GM18517 (cell line): ENCODE data around the gene NEK4.

ENCODE experiments used
- ATAC-seq: cut with Tn5 transposase; IDR thresholded peaks from one replicate; pipeline ENCODE4 v1.9.1; 2021; ENCODE audit warnings: mild to moderate bottlenecking, moderate library complexity; ENCODE audit not compliant: unreplicated experiment

Gene NEK4

DNA sequence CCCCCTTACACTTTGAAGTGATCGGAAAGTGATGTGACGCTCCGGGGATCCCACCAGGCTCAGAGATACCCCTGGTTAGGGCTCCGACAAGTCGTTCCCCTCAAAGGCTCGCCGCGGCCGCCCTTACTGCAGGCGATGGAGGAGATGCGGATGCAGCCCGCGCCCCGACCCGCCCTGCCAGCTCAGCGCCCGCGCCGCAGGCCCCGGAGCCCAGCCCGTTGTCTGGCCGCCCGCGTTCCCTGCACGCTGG is 65.4 kb downstream of the NEK4 start:
- ATAC-seq, result no peak

DNA sequence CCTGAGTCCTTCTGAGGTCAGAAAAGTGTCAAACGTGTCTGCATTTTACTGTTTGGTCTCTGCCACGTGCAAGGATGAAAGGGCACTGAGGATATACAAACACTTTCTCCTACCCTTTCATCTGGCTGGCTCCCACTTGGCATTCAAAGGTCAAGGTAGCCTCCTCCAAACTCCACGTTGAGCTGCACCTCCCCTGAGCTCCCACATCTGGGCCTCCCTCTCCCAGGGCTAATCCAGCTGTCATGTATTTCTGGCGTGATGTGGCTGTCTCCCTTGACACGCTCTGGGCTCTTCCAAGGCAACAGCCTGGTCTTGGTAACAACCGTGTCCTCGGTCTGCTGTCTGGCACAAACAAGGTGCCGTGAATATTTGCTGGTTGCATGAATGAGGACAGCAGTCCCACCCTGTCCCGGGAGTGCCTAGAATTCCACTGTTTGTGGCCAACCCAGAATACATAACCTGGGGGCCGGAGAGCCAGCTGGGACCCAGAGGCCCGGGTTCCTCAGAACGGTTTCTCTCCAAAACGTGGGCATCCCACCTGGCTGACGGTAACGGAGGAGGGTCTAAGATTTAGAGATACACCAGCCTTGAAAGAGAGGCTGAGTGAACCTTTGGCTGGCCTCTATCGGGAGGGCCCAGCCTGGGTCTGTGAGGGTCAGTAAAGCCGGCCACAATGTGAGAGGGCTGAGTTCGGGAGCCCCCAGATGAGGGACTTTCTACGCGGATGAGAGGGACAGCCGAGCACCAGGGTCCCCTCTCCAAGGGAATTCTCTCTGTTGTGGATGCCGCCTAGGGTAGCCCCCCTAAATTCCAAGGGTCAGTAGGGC is 65.9 kb downstream of the NEK4 start:
- ATAC-seq, result no peak

DNA sequence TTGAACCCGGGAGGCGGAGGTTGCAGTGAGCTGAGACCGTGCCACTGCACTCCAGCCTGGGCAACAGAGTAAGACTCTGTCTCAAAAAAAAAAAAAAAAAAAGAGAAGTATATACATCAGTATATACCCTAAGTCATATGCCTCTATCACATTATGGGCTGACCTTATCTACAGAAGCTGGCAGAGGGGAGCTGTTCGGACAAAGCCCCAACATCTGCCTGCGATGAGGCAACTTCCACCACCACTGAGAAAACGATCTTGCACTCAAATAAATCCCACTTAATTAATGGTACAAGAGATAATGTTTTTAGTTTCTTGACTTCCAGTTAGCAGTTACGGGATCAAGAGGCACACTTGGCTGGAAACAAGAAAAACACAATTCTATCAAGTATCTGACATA is 67.4 kb downstream of the NEK4 start:
- no peak for ATAC-seq

DNA sequence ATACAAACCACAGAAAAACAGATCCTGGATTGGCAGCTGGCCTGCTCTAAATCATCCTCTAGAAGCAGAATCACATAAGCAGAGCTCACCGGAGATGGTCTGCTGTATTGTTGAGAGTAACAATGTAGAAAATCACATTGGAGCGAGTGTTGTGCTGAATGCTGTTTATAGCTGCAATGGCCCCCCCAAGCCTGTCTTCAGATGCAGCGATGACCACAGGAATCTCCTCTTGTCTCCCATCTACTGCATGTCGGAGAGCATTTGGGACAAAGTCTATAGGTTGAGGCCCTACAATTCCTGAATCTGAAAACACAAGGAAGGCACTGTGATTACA is 73.1 kb downstream of the NEK4 start:
- ATAC-seq, result no peak

DNA sequence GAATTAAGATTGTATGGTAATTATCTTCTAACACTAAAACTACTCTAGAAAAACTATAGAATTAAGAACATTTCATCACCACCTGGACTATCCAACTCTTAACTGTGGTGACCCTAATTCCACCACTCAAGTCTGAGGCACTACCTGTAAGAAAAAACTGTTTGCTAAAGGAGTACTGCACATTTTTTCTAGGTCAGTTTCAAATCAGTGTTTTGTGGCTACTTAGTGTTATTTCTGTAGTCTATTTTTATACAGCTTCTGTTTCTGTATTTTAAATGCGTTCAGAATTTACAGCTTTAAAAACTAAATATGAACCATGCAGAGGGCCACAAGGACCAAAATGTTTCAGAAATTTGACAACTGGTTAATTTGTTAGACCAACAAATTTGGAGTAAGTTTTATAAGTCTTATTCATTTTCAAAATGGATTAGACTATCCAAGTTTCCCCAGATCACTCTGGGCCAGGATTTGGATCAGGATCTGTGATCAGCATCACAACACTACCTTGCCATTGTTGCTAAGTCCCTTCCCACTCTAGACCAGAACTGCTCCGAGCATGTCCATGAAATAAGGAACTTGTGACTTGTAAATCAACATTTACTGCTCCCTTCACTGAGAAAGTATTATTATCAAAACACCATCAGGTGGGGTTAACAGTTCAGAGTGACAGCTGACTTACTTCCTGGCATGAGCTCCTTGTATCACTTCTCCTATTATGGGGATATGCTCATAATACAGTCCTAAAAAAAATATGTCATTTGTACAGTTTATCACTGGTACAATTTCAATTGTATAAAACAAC is 73.7 kb downstream of the NEK4 start:
- ATAC-seq, result no peak

DNA sequence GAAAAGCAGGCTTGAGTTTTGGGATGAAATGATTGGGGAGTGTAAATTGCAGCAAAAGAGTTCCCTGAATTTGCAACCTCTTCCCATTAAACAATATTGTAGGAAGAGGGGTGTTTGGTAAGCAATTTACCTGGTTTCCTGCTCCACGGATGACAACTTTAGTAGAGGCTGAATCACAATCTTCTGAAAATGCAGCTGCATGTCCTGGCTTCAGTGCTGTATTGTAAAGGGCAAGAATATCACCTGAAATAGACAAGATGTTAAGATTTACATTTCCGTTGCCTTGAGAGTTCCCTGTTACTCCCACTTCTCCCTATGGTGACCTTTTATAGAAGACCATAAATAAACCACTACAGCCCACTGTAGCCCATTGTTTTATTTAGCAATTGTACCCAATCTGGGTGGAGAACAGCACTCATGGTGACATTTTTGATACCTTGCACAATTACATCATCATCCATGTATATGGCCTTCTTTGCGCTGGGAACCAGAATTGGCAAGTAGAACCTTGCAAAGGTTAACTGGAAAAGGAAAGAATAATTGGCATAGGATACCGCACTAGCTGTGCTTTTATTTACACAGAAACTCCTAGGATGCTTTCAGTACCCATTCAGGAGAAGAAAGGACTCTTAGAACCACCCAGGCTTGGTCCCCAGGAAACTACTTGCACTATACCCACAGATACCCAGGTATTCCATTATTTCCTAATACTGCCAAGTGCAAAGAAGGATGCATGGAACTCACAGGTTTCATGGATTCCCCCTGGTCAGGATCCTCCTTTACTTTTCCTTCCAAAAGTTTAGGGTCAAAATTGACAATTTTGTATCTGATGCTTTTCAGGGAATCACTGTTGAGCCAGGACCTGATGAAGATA is 74.7 kb downstream of the NEK4 start:
- ATAC-seq, result no peak

DNA sequence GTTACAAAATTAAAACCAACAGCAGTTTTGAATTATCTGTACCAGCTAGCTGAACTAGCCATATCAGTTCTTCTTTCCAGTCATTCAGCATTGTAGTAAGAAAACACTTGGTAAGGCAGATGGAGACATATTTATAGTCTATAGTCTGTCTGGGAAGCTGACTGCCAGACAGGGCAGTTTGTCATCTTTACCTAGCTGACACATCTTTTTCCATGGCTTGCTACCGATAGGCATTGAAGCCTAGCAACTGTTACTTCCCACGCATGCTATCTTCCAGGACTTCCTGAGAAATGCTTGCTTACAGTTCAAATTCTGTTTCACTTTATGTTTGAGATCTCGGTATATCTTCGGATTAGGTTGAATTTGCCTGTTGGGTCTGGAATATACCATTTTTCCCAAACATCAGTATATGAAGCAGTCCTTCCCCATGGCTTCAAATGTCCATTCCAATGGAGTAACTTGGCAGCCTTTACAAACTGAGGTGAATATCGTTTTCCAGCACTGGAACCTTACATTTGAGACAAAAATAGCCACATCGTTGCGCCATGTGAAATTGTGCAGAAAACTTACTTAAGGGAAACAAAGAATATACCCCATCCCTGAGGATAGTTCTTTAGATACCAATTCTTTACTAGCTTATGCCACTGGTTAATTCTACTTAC is 76.1 kb downstream of the NEK4 start:
- no peak for ATAC-seq

DNA sequence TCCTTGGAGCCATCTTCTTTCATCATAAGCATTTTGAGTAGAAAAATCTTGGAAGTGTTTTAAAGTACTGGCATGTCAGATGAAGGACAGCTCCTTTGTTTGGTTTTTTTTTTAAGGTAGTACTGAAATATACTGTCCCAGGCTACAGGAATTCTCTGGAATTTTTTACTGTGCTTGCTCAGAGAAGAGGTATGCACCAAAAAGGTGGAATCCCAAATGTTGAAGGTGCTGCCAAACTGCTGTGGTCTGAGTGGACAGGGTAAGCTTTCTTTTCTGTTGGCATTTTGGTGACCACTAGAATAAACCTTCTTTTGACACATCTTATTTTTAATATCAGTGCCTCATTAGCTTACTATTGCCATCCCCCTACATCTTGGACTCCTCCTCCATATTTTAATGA is 77.7 kb downstream of the NEK4 start:
- no peak for ATAC-seq

DNA sequence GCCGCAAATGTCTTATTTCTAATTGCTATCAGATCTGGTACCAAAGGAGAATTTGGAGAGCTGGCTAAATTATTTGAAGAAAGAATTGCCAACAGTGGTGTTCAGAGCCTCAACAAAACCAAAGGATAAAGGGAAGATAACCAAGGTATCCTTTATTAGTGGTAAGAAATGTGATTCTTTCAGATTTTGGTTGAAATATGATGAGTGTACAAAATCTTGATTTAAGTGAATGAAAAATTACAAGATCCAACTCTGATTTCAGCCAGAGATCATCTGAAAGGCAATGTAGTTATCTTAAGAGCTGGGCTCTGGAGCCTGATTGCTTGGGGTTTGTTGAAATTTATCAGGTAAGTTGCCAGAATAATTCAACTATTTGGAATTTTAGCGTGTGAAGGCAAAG is 80.2 kb downstream of the NEK4 start:
- ATAC-seq, result no peak

DNA sequence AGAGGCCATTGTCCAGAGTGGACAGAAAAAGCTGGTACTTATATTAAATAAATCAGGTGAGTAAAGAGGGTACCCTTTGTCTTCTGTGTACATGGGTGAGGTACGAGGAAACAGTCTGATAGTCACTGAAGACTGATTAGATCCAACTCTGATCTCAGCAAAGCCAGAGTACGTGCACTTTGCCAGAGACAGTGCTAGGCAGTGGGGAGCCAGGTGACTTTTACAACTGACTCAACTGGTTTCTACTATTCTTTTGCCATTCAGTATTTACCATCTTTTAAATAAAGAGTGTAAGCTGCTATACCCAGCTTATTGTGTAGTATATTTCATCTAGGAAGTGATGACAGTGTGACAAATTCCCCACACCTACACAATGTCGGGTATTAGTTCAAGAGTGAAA is 81.6 kb downstream of the NEK4 start:
- no peak for ATAC-seq

DNA sequence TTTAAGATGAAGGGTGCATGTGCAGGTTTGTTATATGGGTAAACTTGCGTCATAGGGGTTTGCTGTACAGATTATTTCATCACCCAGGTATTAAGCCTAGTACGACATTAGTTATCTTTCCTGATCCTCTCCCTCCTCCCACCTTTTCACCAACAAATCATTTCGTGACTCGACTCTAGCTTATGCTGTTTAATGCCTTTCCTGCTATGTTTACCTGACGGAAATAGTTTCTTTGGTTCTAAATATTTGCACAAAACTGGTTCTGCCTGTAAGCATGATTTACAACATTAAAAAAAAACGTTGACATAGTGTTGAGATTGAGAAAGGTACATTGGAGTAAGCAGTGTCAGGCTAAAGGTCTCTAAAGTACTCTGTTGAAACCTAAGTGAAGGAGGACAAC is 82.5 kb downstream of the NEK4 start:
- no peak for ATAC-seq

DNA sequence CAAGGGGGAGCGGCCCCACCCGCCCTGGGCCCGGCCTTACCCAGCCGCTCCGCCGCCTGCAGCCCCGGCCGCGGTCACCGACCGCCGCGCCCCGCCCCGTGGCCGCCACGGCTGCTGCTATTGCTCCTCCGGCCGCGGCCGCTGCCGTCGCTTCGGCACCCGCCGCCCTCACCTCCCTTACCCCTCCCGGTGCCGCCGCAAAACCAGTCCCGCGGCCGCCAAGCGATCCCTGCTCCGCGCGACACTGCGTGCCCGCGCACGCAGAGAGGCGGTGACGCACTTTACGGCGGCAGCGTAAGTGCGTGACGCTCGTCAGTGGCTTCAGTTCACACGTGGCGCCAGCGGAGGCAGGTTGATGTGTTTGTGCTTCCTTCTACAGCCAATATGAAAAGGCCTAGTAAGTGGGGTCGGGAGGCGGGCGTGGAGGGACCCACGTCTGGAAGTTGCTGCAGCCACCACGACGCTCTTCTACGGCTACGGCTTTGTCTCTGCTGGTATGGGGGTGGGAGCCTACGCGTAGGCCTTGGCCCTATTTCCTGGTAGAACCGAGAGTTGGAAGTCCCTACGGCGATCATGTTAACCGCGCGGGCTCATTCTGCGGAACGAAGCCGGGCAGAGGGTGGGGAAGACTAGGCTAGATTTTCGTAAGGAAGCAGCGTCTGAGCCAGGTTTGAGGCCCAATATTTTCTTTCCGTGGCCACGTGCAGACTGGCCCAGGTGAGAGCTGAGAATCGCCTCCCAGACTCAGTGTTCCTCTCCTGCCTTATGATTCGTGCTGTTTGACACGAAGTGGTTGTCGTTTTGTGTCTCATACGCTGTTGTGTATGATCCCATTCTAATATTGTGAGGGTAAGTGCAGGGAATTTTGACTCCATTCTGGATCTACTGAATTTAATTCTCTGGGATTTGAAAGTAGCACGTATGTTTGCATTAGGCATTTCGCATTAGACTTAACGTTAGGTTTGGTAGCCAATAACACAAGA is 84.7 kb downstream of the NEK4 start, which contains the start of the genes GNL3 and PBRM1:
GNL3 (plus strand) TSS at position 324 of the 983 bp plus-strand sequence; CDS start at position 385, 61 bp downstream.
PBRM1 (minus strand) TSS at position 205 of the 983 bp plus-strand sequence.
- ATAC-seq, result peak; percentile 68

DNA sequence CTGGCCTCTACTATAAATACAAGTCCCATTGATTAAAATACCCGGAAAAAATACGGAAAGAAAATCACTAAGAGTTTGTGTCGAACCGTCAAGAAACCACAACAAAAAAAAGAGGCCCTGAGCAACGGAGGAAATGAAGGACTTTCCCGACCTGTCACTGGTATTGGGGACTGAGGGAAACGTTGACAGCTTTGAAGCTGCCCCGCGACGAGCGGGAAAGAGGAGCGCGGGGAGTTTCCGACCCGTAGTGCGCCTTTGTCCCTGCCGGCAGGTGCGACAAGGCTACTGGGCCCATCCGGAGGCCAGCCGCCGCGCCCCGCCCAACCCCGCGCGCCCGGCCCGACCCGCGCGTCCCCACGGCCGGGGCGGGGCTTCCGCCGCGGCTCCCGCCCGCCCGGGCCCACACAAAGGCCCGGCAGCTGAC is 85.4 kb downstream of the NEK4 start:
- peak; percentile 64 for ATAC-seq

DNA sequence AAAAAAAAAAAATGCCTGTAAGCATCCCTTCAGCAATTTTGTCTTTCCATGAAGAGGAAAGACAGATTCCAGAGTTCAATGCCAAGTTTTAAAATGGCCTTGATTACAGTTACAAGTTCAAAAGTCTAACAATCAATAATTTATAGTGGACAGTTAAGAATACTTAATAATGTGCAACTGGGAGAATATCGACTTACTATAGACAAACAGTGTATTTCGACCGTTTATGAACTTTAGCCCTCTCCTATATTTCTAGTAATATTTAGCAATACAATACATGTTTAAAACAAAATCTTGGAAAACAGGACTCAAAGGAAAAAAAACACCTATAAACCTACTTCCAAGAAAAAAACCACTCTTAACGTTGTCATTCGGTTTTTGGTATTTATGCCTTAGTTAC is 86.6 kb downstream of the NEK4 start:
- no peak for ATAC-seq

DNA sequence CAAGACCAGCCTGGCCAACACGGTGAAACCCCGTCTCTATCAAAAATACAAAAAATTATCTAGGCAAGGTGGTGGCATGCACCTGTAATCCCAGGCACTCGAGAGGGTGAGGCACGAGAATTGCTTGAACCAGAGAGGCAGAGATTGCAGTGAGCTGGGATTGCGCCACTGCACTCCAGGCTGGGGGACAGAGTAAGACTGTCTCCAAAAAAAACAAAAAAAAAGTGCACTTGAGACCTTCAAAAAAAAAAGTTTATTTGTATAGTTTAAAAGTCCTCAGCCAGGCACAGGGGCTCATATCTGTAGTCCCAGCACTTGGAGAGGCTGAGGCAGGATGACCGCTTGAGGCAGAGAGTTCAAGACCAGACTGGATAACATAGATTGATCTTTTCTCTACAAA is 87.1 kb downstream of the NEK4 start:
- ATAC-seq, result no peak

DNA sequence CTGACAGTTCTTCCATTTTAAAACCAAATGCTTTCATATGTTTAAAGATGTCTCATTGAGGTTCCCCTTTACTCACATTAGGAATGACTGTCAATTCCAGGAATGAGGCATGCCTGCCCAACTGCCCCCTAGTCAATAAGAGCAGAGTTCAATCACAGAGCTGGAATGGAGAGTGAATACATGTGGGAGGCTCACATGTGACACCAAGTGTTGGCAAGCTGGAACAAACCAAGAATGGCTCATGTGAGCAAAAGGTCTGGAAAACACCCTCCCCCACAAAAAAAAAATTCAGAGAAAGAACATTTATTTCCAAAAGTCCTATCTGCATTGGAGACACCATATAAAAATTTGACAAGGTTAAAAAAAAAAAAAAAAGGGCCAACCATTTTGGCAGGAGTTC is 88.7 kb downstream of the NEK4 start:
- ATAC-seq, result no peak

DNA sequence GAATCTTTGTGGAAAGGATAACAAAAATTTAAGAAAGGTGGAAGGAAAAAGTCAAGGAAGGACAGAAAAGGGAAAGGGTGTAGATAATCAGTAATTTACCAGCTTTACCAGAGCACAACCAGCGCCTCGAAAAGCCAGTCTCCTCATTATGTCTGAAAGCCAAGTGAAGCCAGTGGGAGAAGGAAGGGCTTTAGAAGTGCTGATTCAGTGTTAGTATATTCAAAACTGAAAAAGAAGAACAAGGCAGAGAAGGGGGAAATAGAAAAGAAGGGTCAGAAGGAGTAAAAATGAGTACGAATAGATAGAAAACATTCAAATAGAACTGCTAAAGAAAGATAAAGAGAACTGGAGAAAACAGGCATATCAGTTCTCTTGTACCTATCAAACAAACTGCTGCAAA is 89.1 kb downstream of the NEK4 start:
- ATAC-seq, result no peak

DNA sequence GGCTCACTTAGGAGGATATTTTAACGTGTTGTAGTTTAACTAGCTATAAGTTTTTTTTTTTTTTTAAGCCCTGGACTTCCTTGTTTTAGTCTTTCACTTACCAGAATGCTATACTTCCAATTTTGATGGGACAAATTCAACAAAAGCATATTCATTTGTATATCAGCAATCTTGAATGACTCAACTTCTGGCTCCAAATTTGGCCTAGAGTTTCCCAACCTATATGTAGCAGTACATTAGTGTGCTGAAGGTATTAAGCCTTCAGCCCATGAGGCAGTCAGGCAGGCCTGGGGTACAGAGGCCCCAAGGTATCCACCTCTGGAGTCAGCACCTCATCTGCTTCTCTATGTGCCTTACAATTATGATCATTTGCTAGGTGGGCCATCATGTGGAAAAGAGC is 90.9 kb downstream of the NEK4 start:
- no peak for ATAC-seq

DNA sequence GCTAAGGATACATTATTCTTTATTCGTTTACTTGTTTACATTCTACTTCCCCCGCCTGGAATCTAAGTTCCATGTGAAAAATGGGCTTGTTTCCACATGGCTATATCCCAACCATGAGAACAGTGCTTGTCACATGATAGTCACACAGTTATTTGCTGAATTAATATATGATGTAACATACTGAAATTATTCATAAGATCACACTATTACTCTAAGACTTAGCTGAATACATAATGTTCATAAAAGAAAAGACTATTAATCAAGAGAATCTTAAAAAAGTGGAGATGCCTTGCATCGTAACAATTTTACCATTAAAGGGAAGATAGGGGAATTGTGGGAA is 91.6 kb downstream of the NEK4 start:
- ATAC-seq, result no peak
